HEK293 (cell line): Measurements from ENCODE around the gene IDH1.

Source experiments
- CTCF ChIA-PET: fragments of 350-600 bp; formaldehyde crosslinking; extraction: SDS; loops from one replicate; lab custom pipeline; 2021; ENCODE audit warnings: antibody characterized with exemption; lab: Yijun Ruan, JAX
- POLR2A ChIA-PET: fragments of 300-600 bp; formaldehyde crosslinking; extraction: SDS; loops from one replicate; lab custom pipeline; 2020; ENCODE audit warnings: antibody characterized with exemption, inconsistent platforms; lab: Yijun Ruan, JAX
- H3K27ac ChIP-seq: fragments of 200-500 bp; sonication (Bioruptor generic); 2 replicates; pipeline ENCODE4 v1.5.1; 2014; ENCODE audit warnings: low read depth, low read length, control low read depth, inconsistent platforms; ENCODE audit errors: extremely low read depth
- H3K36me3 ChIP-seq, 2 experiments: fragments of 200-500 bp in 1 of 2; sonication (Bioruptor generic) in 1 of 2; 1 replicate in 1 of 2; 2 replicates in 1 of 2; pipeline ENCODE4 v1.5.1; 2014 to 2017; ENCODE audit warnings: inconsistent platforms in 2 of 2, low read length in 2 of 2; ENCODE audit not compliant: control insufficient read depth in 2 of 2, insufficient read depth in 1 of 2
- H3K4me1 ChIP-seq: fragments of 200-500 bp; sonication (Bioruptor generic); 2 replicates; pipeline ENCODE4 v1.5.1; 2014; ENCODE audit warnings: mild to moderate bottlenecking, low read length, inconsistent platforms; ENCODE audit not compliant: control insufficient read depth, insufficient read depth
- H3K4me3 ChIP-seq: 2 replicates; pipeline ENCODE4 v1.5.1; 2011; ENCODE audit warnings: low read depth, mild to moderate bottlenecking, control low read depth, low read length, moderate library complexity
- H3K9me3 ChIP-seq: fragments of 200-500 bp; sonication (Bioruptor generic); 2 replicates; pipeline ENCODE4 v1.5.1; 2014; ENCODE audit warnings: low read depth, low read length, inconsistent platforms; ENCODE audit not compliant: control insufficient read depth, insufficient read depth
- HOXC10 ChIP-seq: sonication (generic); formaldehyde crosslinking; IDR thresholded peaks from 2 replicates; pipeline ENCODE4 v1.8.1; 2023; ENCODE audit warnings: mild to moderate bottlenecking, missing genetic modification reagents
- KLF1 ChIP-seq: fragments of 450-650 bp; formaldehyde crosslinking; IDR thresholded peaks from 2 replicates; pipeline ENCODE4 v1.5.1; 2016; ENCODE audit warnings: missing biosample characterization, missing genetic modification characterization
- KLF7 ChIP-seq: fragments of 450-650 bp; formaldehyde crosslinking; IDR thresholded peaks from 2 replicates; pipeline ENCODE4 v1.5.1; 2016; ENCODE audit warnings: missing biosample characterization, missing genetic modification characterization, borderline replicate concordance
- MEIS1 ChIP-seq: sonication (generic); formaldehyde crosslinking; IDR thresholded peaks from 2 replicates; pipeline ENCODE4 v1.8.1; 2022; ENCODE audit warnings: missing genetic modification reagents, mild to moderate bottlenecking, borderline replicate concordance
- SP3 ChIP-seq: fragments of 450-650 bp; formaldehyde crosslinking; IDR thresholded peaks from 2 replicates; pipeline ENCODE4 v1.5.1; 2016; ENCODE audit warnings: missing biosample characterization, missing genetic modification characterization
- ZNF133 ChIP-seq: fragments of 450-650 bp; formaldehyde crosslinking; IDR thresholded peaks from 2 replicates; pipeline ENCODE4 v1.5.1; 2016; ENCODE audit warnings: missing biosample characterization, missing genetic modification characterization
- ZNF16 ChIP-seq: fragments of 450-650 bp; formaldehyde crosslinking; IDR thresholded peaks from 2 replicates; pipeline ENCODE4 v1.5.1; 2016; ENCODE audit warnings: low read depth, missing biosample characterization, missing genetic modification characterization
- ZNF2 ChIP-seq: fragments of 450-650 bp; formaldehyde crosslinking; IDR thresholded peaks from 2 replicates; pipeline ENCODE4 v1.5.1; 2016; ENCODE audit warnings: missing biosample characterization, missing genetic modification characterization
- ZNF221 ChIP-seq: fragments of 450-650 bp; formaldehyde crosslinking; IDR thresholded peaks from 2 replicates; pipeline ENCODE4 v1.5.1; 2017; ENCODE audit warnings: missing biosample characterization, missing genetic modification characterization, borderline replicate concordance
- ZNF223 ChIP-seq: fragments of 450-650 bp; formaldehyde crosslinking; IDR thresholded peaks from 2 replicates; pipeline ENCODE4 v1.5.1; 2016; ENCODE audit warnings: missing biosample characterization, missing genetic modification characterization
- ZNF335 ChIP-seq: fragments of 450-650 bp; formaldehyde crosslinking; conservative IDR thresholded peaks from 2 replicates; pipeline ENCODE4 v1.5.1; 2016; ENCODE audit warnings: missing biosample characterization, missing genetic modification characterization
- ZNF518A ChIP-seq: fragments of 450-650 bp; formaldehyde crosslinking; conservative IDR thresholded peaks from 2 replicates; pipeline ENCODE4 v1.5.1; 2016; ENCODE audit warnings: low read depth, missing biosample characterization, missing genetic modification characterization
- ZNF530 ChIP-seq: fragments of 450-650 bp; formaldehyde crosslinking; IDR thresholded peaks from 2 replicates; pipeline ENCODE4 v1.5.1; 2016; ENCODE audit warnings: low read depth, missing biosample characterization, missing genetic modification characterization
- ZNF600 ChIP-seq: fragments of 450-650 bp; formaldehyde crosslinking; IDR thresholded peaks from 2 replicates; pipeline ENCODE4 v1.5.1; 2016; ENCODE audit warnings: missing biosample characterization, missing genetic modification characterization
- ZNF670 ChIP-seq: fragments of 450-650 bp; formaldehyde crosslinking; IDR thresholded peaks from 2 replicates; pipeline ENCODE4 v1.5.1; 2016; ENCODE audit warnings: missing biosample characterization, missing genetic modification characterization, low read depth
- TF ChIP-seq, protein P1 (sequence below): fragments of 450-650 bp; formaldehyde crosslinking; IDR thresholded peaks from 2 replicates; pipeline ENCODE4 v1.5.1; 2016; ENCODE audit warnings: missing biosample characterization, missing genetic modification characterization
- TF ChIP-seq, protein P2 (sequence below): fragments of 450-650 bp; formaldehyde crosslinking; IDR thresholded peaks from 2 replicates; pipeline ENCODE4 v1.5.1; 2016; ENCODE audit warnings: missing biosample characterization, missing genetic modification characterization, borderline replicate concordance
- TF ChIP-seq, protein P3 (sequence below): fragments of 450-650 bp; formaldehyde crosslinking; IDR thresholded peaks from 2 replicates; pipeline ENCODE4 v1.5.1; 2016; ENCODE audit warnings: missing biosample characterization, missing genetic modification characterization

IDH1 gene

GRCh38 chr2:208235860-208236259 lies 19.0 kb downstream of the IDH1 start:
- ChIA-PET POLR2A (no interaction called here), CTCF (no interaction called here)

DNA sequence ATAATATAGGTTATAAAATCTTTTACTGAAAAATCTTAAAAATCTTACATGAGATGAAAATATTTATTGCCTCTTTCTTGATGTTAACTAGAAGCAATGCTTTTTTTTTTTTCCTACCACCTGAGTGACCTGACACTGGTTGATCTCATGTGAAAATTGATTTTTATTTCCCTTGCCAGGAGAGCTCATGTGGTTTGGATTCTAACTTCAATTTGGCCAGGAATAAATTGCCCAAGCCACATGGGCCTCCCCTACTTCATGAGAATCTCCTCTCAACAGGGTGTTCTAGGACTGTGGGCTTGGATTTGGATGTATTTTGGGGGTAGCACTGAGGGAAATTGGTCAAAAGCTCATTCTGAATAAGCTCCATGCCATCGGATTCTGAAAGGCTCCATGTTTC lies 20.1 kb downstream of the IDH1 start:
- TF ChIP-seq ZNF2 (no peak), ZNF335 (tag by site-specific recombination) (no peak), ZNF133 (tag by site-specific recombination) (no peak), ZNF16 (tag by site-specific recombination) (no peak), ZNF530 (tag by site-specific recombination) (no peak)
- TF ChIP-seq, protein P1, sequence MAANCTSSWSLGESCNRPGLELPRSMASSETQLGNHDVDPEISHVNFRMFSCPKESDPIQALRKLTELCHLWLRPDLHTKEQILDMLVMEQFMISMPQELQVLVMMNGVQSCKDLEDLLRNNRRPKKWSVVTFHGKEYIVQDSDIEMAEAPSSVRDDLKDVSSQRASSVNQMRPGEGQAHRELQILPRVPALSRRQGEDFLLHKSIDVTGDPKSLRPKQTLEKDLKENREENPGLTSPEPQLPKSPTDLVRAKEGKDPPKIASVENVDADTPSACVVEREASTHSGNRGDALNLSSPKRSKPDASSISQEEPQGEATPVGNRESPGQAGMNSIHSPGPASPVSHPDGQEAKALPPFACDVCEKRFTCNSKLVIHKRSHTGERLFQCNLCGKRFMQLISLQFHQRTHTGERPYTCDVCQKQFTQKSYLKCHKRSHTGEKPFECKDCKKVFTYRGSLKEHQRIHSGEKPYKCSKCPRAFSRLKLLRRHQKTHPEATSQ: no peak
- TF ChIP-seq, protein P2, sequence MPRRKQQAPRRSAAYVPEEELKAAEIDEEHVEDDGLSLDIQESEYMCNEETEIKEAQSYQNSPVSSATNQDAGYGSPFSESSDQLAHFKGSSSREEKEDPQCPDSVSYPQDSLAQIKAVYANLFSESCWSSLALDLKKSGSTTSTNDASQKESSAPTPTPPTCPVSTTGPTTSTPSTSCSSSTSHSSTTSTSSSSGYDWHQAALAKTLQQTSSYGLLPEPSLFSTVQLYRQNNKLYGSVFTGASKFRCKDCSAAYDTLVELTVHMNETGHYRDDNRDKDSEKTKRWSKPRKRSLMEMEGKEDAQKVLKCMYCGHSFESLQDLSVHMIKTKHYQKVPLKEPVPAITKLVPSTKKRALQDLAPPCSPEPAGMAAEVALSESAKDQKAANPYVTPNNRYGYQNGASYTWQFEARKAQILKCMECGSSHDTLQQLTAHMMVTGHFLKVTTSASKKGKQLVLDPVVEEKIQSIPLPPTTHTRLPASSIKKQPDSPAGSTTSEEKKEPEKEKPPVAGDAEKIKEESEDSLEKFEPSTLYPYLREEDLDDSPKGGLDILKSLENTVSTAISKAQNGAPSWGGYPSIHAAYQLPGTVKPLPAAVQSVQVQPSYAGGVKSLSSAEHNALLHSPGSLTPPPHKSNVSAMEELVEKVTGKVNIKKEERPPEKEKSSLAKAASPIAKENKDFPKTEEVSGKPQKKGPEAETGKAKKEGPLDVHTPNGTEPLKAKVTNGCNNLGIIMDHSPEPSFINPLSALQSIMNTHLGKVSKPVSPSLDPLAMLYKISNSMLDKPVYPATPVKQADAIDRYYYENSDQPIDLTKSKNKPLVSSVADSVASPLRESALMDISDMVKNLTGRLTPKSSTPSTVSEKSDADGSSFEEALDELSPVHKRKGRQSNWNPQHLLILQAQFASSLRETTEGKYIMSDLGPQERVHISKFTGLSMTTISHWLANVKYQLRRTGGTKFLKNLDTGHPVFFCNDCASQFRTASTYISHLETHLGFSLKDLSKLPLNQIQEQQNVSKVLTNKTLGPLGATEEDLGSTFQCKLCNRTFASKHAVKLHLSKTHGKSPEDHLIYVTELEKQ (tag by site-specific recombination): no peak
- Histone ChIP-seq H3K36me3 (peaks cover 4 to 30% of the 10 kb centered on the region in 2 experiments; a peak in 2 of 3 replicates), H3K4me1 (no peaks in the 10 kb centered on the region), H3K27ac (no peak overlapping the region), H3K9me3 (no peaks in the 10 kb centered on the region), H3K4me3 (no peak overlapping the region)
- ChIA-PET POLR2A (no interaction called here), CTCF (interaction anchor here (0.6 to 1.1 kb wide), 3 partner anchors 20 to 59 kb away, joined by 3 read pairs; partner anchors contain the start of gene IDH1)

More at GRCh38 chr2:208235860-208236259, 19.0 kb downstream of the IDH1 start:
- Histone ChIP-seq H3K9me3 (no peaks in the 10 kb centered on the region), H3K27ac (no peak overlapping the region), H3K4me1 (no peaks in the 10 kb centered on the region), H3K4me3 (no peak overlapping the region), H3K36me3 (peaks cover 4 to 39% of the 10 kb centered on the region in 2 experiments; a peak in 2 of 3 replicates)
- no peak for TF ChIP-seq ZNF518A (tag by site-specific recombination)

DNA sequence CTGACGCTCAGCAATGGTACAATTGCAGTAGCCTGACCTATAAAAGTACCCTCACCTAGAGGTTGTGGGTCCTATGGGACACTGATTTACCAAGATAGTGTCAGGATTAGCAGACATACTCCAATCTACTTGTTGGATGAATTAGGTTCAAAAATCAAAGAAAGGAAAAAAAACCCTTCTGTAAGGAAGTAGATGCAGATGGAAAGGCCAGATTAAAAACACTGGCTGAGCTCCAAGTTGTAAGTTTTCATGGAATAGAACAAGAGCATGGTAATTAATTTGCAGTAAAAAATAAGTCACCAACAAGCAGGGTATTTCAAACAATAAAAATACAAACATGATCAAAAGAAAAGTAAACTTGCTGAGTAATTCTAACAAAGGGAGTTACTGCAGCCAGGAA lies 26.4 kb downstream of the IDH1 start:
- Histone ChIP-seq H3K4me3 (no peak overlapping the region), H3K27ac (no peak overlapping the region), H3K36me3 (no peaks in the 10 kb centered on the region), H3K4me1 (no peaks in the 10 kb centered on the region), H3K9me3 (no peaks in the 10 kb centered on the region)
- CTCF ChIA-PET: no interaction called here
- POLR2A ChIA-PET: no interaction called here
- TF ChIP-seq, protein P3, sequence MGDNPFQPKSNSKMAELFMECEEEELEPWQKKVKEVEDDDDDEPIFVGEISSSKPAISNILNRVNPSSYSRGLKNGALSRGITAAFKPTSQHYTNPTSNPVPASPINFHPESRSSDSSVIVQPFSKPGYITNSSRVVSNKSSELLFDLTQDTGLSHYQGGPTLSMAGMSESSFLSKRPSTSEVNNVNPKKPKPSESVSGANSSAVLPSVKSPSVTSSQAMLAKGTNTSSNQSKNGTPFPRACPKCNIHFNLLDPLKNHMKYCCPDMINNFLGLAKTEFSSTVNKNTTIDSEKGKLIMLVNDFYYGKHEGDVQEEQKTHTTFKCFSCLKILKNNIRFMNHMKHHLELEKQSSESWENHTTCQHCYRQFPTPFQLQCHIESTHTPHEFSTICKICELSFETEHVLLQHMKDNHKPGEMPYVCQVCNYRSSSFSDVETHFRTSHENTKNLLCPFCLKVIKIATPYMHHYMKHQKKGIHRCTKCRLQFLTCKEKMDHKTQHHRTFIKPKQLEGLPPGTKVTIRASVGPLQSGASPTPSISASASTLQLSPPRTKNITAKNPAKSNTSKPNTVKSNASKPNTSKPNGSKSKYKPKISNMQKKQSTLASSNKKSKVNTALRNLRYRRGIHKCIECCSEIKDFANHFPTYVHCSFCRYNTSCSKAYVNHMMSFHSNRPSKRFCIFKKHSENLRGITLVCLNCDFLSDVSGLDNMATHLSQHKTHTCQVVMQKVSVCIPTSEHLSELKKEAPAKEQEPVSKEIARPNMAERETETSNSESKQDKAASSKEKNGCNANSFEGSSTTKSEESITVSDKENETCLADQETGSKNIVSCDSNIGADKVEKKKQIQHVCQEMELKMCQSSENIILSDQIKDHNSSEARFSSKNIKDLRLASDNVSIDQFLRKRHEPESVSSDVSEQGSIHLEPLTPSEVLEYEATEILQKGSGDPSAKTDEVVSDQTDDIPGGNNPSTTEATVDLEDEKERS: no peak
- TF ChIP-seq HOXC10 (CRISPR knock-in tag): no peak
- TF ChIP-seq ZNF221 (tag by site-specific recombination): no peak
- no peak for TF ChIP-seq ZNF600 (tag by site-specific recombination)
- no peak for TF ChIP-seq ZNF223 (tag by site-specific recombination)
- no peak for TF ChIP-seq ZNF670 (tag by site-specific recombination)
- no peak for TF ChIP-seq SP3 (tag by site-specific recombination)
- no peak for TF ChIP-seq KLF7
- no peak for TF ChIP-seq MEIS1 (CRISPR knock-in tag)
- TF ChIP-seq KLF1 (tag by site-specific recombination): no peak
